Kidney epithelial cell (primary cell): ENCODE measurements around the gene GRM4. TPM values are rescaled to one million over a fixed set of nuclear protein-coding genes. Genes with fewer than 3 reads are reported as not detected.

ENCODE experiments used
- DNase-seq: peaks from one replicate; pipeline ENCODE4 v3.0.0-alpha.2; 2010; ENCODE audit warnings: low read depth
- H3K27me3 ChIP-seq: 2 replicates; pipeline ENCODE4 v1.6.0; 2011; ENCODE audit warnings: low read length; ENCODE audit not compliant: control insufficient read depth, insufficient read depth
- H3K36me3 ChIP-seq: 2 replicates; pipeline ENCODE4 v1.5.1; 2011; ENCODE audit warnings: low read length; ENCODE audit not compliant: control insufficient read depth, insufficient read depth
- H3K4me3 ChIP-seq: 2 replicates; pipeline ENCODE4 v1.5.1; 2011; ENCODE audit warnings: low read depth, mild to moderate bottlenecking, control low read depth, low read length
- CTCF ChIP-seq: IDR thresholded peaks from 2 replicates; pipeline ENCODE4 v1.5.1; 2011; ENCODE audit warnings: mild to moderate bottlenecking, moderate library complexity, low read length, control low read depth, inconsistent platforms; ENCODE audit not compliant: insufficient read depth, poor library complexity, severe bottlenecking
- total RNA-seq: library from RNA; depleted of rRNA; stranded (reverse); fragments of >200 nt; gene quantifications from 2 replicates; pipeline ENCODE4 v1.2.3, GENCODE V29; 2015

The GRM4 gene
- total RNA-seq, 1 donor from 2014 or later: not detected

GRCh38 chr6:34150766-34151165, 4.9 kb upstream of the GRM4 start:
- peaks cover 72% of the 10 kb centered on the region for H3K27me3 ChIP-seq
- no peak for DNase-seq
- no peak for TF ChIP-seq CTCF
- no peak overlapping the region for H3K4me3 ChIP-seq
- H3K36me3 ChIP-seq: no peaks in the 10 kb centered on the region

- no peak for TF ChIP-seq CTCF
- peaks cover 72% of the 10 kb centered on the region for H3K27me3 ChIP-seq
- no peak for DNase-seq
- no peaks in the 10 kb centered on the region for H3K36me3 ChIP-seq
- H3K4me3 ChIP-seq: no peak overlapping the region
Observed at GRCh38 chr6:34149831-34150400, 4.0 kb upstream of the GRM4 start.

DNA sequence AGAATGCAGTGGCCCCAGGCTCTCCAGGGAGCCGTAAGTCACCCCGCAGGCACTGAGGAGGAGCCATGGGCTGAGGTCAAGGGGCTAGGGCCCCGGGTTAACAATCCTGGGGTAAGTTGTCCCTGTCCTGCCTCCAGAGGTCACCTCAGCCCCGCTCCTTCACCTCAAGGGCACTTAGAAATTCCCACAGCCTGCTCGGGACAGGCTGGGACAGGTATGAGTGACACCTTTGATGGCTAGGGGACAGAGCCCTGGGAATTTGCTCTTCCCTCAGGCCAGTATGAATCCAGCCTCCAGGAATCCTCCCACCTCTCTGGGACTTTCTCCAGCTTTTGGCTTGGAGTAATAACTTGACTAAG, 3.5 kb upstream of the GRM4 start:
- Histone ChIP-seq H3K4me3 (no peak overlapping the region), H3K36me3 (no peaks in the 10 kb centered on the region), H3K27me3 (peaks cover 72% of the 10 kb centered on the region)
- DNase-seq: no peak
- TF ChIP-seq CTCF: no peak

DNA sequence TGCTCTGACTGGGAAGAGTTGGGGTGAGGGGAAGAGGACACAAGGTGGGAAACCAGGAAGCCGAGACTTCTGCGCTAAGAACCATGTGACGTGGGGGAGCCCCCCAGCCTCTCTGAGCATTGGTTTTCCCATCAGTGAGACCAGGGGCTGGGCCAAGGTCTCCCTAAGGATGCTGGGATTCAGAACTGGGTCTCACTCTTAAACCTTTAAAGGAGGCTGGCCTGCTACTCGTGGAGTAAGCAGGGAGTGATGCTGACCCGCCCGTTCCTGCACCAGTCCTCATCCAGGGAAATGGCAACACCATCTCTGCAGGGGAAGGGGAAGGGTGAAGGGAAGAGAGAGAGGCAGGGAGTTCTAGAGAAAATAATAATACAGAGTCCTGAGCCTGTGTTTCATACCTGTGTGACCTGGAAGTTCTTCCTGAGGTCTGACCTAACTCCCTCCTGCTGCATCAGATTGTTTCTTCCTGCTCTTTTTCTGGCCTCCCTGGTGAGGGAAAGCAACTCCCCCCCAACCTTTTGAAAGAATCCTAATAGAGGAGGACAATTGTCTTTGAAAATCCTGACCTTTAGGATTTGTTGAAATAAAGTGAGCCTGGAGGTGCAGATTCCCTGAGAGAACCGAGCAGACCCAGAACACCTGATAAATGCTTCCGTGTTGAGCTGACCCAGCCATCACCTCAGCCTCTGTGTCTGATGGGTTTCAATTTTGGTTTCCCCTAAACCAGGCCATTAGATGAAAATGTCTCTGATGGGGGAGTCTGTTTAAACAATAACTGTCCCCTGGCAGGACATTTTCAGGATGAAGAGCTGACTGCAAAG, 3.0 kb upstream of the GRM4 start:
- Histone ChIP-seq H3K4me3 (no peak overlapping the region), H3K36me3 (no peaks in the 10 kb centered on the region), H3K27me3 (peaks cover 72% of the 10 kb centered on the region)
- no peak for TF ChIP-seq CTCF
- no peak for DNase-seq

DNA sequence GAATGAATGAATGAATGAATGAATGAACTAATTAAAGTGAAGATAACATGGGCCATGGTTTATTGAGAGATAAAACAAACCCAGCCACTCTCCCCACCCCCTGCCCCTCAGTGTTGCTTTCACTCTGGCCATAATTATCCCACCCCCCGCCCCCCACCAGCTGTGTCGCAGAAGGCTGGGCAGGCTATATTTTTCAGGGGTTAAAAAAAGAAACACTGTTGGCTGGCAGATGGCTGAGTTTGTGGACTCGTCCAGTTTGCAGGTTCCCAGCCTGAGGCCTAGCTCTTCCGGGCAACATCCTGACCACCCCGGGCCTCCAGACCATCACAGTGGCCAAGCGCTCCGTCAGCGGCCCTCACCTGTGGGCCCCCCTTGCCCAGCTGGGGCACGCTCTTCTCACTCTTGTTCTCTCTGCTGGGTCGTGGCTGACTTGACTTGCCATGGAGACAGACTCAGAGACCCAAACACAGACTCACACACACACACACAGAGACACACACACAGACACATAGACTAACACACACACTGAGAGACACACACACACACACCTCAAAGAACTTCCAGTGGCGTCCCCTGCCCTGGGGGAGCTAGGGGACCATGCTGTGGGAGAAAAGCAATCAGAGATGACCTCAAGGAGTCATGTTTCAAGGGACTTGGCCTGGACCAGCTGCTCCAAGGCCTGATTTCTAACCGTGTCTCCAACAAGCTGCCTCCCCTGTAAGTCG, 2.2 kb upstream of the GRM4 start:
- H3K36me3 ChIP-seq: no peaks in the 10 kb centered on the region
- H3K4me3 ChIP-seq: no peak overlapping the region
- peaks cover 74% of the 10 kb centered on the region for H3K27me3 ChIP-seq
- no peak for TF ChIP-seq CTCF
- DNase-seq: no peak
